GM18868 (cell line): ENCODE results near the gene MX2.

Source experiments
- ATAC-seq: cut with Tn5 transposase; IDR thresholded peaks from one replicate; pipeline ENCODE4 v1.9.1; 2021; ENCODE audit warnings: mild to moderate bottlenecking, moderate library complexity; ENCODE audit not compliant: unreplicated experiment

The MX2 gene

DNA sequence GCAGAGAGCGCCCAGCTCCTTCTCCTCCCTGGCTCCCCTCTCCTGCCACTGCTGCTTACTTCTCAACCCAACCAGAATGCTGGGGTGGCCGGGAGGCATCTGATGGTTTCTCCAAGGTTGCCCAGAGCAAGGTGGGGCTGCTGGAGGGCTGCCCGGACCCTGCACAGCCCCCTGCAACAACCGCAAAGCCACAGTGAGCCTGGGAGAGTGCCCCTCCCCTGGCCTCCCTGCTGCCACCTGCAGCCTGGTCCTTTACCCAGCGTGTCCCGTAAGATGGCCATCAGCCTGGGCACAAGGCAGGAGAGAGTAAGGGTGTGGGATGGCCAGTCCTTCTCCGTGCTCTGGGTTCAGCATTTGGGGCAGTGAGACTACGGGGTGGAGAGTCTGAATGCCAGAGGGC, 17.0 kb downstream of the MX2 start:
- no peak for ATAC-seq

DNA sequence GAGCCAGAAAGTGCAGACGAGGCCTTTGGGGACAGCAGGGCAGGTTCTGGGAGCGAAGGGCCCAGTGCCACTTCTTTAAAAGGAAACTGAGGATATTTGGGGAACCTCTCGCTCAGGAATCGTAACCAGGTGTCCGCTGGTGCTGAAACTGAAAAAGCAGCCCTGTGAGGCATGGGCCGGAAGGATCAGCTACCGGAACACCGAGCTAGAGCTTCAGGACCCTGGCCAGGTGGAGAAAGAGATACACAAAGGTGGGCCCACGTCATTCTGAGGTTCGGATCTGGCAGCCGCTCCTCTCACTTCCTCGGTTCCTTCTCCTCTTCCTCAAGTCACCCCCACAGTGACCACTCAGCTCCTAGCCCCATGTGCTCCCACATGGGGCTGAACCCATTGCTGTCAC, 18.1 kb downstream of the MX2 start:
- ATAC-seq, result no peak

DNA sequence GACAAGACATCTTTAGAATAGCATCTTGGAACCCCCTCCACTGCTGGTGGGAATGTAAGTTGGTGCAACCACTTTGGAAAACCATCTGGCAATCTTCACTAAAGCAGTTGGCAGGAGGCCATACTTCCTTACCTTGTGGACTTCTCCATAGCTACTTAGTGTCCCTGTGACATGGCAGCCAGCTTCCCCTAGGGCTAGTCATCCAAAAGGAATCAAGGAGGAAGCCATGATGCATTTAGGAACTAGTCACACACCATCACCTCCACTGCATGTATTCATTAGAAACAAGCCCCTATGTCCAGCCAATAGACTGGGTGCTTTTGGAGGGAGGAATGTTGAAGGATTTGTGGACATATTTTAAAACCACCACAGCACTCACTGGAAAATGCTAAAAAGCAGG, 19.9 kb downstream of the MX2 start:
- no peak for ATAC-seq

DNA sequence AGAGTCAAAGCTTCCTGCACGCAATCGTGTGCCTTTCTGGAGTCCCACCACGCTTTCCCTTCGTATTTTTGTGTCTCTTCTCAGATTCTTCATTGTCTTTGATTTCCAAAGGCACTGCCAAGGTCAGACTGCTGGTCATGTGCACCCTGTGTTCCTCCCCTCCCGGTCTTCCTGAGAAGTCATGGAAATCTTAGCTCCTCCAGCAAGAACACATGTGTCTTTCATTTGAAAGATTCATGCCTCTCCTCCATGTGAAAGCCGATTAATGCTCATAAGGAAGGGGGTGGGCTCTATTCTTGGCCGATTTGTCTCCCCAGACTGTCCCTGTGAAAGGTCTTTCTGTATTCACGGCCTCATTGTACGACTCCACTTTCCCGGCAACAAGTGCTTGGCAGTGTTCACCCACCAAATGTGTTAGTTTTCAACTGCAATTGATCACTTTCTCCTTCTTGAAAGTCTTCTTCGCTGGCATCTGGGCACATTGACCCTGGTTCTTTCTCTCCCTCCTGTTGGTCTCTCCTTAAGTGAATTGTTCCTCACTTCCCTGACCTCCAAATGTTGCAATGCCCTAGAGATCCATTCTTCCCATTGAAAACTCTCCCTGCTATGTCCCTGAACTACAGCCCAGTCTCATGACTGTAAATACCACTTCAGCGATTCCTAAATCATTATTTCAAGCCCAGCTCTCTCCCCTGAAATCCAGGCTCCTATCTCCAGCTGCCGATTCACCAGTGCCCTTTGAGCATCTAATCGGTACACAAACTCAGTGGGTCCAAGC, 25.4 kb downstream of the MX2 start:
- no peak for ATAC-seq

DNA sequence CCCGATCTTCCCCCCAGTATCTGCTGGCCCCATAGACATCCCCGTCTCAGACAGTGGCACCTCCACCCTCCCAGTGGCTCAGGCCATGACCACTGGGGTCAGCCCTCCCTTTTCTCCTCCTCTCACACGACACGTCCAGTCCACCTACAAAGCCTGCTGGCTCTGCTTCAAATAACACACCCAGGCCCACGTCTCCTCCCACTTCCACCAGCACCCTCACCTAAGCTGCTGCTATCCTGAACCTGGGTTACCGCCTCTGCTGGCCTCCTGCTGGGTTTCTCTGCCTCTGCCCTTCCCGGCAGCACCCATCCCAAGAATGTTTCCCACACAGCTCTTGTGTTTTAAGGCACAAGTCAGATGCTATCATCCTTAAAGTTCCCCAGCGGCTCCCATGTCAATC, 26.0 kb downstream of the MX2 start:
- ATAC-seq, result no peak

DNA sequence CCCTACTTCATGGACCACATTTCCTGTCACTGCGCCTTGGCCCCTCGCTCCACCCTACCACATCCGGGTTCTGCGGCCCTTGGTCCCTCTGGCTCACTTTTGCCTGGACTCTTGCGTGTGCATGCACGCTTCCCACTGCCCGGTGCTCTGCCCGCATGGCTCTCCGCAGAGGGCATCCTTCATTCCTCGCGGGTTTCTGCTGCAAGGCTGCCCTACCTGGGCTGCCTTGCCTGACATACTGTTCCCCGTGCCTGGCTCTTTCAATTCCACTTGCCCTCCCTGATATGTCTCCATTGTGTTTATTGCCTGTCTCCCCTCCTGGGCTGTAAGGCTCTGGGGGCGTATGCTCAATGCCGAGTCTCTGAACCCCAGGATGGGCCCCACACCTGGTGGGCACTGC, 26.4 kb downstream of the MX2 start:
- ATAC-seq, result no peak

DNA sequence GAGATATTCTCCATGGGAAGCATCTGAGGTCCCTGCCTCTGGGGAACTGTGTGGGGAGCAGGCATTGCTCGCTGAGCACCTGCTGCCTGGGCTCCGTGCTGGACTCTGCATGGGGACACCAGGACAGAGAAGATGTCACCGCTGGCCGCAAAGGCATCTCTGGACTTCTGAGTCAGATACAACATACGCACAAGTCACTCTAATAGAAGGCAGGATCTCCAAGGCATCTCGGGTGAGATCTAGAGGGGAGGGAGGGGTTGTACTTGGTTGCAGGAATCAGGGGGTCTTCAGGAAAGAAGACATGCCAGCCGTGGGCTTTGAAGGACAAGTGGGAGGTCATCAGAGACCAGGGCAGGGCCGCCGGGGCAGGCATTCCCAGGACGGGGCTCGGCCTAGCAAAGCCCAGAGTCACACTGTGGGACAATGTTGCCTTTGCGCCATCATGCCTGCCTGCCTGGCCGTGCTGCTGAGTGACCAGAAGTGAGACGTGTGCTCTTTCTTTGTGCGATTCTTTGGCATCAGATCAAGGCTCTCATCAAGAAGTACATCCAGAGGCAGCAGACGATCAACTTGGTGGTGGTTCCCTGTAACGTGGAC, 28.3 kb downstream of the MX2 start:
- no peak for ATAC-seq

DNA sequence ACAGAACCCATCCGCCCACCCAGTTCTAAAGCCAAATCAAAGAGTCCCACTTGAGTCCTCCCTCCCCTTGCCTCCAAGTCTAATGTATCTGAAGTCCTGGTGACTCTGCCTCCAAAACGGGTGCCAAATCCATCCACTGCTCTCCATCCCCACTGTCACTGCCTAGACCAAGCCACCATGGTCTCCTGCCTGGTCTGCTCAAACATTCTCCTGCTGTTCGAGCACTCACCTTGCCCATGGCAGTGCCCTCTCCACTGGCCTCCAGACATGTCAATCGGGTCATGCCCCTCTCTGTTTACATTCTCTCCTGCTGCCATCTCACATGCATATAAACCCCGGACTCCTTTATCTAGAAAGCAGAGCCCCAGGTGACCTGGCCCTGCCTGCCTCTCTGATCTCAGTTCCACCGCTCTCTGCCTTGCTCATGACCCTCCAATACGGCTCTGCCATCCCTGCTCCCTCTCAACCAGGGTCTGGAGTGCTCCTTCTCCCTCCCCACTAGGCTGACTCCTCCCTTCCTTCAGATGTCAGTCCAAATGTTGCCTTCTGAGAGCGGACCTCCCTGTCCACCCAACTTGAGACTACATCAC, 32.1 kb downstream of the MX2 start:
- no peak for ATAC-seq

DNA sequence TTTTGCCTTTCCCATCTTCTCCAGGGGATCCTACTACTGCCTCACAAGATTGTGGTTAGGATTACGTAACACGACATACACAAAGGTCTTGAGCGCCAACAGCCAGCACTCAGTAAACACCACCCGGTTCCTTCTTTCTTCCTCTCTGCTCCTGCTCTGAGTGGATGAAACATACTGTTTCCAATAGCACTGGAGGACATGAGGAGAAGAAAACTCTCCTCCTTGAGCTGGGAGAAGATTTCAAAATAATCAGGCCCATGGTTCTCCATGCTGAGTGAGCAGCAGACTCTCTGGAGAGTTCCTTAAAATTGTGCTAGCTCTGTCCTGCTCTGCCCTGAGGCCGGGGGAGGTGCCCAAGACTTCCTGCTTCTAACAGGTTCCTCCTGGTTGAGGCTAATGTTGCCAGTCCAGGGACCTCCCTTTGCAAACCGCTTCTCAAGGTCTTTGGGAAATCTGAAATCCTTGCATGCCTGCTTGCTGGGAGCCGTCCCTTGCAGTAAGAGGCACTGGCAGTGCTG, 34.8 kb downstream of the MX2 start:
- no peak for ATAC-seq

DNA sequence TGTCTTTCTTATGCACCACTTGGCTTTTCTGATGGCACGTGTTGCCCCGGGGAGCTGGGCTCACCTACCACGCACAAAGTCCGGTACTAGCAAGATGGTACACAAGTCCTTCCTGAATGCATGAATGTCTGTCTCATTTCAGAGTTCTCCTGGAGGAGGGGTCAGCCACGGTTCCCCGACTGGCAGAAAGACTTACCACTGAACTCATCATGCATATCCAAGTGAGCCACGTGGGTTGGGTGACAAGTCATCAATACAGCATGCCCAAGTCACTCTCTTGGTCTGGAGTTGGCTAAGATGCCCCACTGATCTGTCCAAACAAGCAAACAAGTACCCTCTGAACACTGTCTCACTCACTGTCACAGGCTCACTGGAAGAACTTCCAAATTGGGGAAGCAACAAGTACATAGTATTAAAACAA, 35.7 kb downstream of the MX2 start:
- ATAC-seq, result no peak

DNA sequence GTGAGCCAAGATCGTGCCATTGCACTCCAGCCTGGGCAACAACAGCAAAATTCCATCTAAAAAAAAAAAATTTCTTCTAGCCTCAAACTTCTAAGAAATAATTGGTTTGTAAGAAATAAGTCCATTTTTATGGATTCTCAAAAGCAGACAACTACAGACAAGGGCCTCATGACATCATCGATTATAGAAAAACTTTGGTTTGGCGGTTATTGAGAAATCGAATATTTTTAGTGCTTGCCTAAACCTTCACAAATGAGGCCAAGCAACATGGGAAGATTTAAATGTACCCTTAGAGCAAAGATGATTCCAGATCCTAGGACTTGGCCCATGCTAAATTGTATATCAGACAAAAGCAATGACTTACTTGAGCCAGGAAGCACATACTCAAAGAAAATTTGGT, 36.4 kb downstream of the MX2 start:
- no peak for ATAC-seq

DNA sequence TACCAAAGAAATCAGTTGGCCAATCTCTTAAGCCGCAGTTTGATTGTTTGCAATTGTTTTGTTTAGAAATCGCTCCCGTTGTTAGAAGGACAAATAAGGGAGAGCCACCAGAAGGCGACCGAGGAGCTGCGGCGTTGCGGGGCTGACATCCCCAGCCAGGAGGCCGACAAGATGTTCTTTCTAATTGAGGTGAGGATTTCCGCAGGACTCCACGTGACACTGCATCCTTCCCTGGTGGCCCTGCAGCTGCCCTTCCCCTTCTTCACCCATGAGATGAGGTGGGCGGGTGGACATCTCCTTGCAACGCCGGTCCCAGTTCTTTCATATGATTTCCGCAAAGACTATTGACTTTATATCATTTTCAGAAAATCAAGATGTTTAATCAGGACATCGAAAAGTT, 37.0 kb downstream of the MX2 start:
- ATAC-seq, result no peak

DNA sequence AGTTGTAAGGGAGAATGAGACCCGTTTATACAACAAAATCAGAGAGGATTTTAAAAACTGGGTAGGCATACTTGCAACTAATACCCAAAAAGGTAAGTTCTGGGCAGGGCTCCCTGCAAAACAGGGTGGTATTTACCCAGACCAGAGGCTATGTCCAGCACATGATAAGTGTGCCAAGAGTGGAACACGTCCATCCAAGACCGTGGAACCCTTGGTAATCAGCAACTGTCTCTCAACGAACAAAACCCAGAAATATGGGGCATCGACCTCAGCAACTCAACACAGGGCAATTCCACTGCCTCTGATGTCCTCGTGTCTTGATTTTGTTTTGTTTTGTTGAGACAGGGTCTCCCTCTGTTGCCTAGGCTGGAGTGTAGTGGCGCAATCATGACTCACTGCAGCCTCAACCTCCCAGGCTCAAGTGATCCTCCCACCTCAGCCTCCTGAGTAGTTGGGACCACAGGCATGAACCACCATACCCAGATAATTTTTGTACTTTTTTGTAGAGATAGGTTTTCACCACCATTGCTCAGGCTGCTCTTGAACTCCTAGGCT, 37.5 kb downstream of the MX2 start:
- no peak for ATAC-seq

DNA sequence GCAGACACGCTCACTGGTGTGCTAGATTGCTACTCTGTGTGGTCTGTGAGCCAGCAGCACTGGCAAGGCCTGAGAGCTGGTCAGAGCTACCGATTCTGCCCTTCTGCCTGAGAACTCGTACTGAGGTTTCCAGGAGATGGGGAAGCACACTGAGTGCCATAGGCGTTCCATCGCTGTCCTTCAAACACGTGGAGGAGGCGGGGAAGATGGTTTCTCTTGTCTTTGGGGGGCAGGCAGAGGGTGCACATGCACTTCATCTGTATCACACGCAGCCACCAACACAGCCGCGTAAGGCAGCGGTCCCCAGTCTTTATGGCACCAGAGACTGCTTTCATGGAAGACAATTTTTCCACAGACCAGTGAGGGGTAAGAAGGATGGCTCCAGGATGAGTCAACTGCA, 40.4 kb downstream of the MX2 start:
- ATAC-seq, result no peak

DNA sequence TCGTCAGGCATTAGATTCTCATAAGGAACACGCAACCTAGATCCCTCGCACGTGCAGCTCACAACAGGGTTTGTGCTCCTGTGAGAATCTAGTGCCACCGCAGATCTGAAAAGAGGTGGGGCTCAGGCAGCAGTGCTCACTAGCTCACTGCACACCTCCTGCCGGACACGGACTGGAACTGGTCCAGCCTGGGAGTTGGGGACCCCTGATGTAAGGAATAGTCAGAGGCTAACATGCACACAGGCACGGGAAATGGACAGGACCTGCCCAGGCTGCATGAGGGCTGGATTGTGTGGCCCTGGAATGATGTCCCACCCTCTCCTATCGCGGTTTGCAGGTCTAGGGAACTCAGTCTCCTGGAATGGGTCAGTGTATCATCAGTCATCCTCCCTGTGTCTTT, 41.0 kb downstream of the MX2 start:
- no peak for ATAC-seq

DNA sequence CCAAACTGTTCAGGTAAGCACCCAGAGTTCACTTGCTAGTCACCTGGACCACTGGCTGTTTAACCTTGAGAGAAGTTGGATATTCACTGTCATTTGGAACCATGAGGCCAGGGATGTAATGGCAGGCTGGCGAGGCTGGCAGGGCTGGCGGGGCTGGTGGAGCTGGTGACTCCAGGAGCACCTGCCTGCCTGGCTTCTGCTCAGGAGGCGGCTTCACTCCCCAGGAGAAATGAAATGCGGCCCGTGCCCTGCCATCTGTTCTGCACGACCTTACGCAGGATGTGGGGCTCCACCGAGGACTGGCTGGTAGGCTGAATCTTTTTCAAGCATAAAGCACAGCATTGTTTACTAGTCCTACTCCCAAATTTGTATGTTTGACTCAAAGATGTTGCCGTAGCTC, 41.5 kb downstream of the MX2 start:
- no peak for ATAC-seq

DNA sequence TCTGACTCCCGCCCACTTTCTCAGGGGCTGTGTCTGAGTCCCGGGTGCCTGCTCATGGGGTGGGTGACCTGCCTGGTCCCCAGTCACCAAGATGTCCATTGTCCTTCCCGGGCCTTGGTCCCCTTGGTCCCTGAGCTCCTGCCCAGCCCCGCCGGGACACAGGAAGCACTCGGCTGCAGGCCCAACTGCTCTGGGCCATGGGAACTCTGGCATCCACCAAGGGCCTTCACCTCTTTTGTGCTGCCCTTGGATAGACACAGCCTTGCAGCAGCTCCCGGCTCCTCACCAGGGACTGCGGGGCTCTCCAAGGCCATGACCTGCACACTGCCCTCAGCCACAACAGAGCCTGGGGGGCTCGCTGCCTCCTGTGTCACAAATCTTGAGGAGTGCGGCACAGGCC, 42.1 kb downstream of the MX2 start:
- no peak for ATAC-seq

DNA sequence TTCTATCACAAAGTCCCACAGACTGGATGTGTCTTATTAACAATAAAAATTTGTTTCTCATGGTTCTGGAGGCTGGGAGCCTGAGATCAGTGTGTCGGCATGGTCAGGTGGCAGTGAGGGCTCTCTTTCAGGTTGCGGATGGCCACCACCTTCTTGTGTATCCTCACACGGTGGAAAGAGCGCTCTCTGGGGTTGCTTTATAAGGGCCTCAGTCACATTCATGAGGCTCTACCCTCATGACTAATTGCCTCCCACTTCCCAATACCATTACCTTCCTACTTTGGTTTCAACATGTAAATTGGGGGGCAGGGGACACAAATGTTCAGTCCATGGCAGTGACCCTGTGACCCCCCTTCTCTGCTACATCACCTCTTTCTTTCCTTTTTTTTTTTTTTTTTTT, 43.5 kb downstream of the MX2 start:
- no peak for ATAC-seq

DNA sequence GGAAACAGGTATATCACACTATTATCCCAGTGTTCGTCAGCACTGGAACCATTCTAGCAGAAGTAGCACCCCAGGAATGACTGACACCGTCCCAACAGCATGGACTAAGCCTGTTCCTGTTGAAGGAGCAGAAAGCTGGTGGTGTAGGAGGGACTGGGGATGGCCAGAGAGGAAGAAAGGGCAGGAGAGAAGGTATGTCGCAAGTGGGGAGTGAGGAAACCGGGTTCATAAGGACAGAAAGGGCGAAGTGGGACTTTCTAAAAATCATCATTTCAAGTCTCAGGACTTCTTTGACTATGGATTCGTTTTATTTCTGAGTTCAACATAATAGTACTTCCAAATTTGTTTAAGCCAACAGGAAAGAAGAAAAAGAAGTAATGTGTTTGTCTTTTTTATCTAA, 44.5 kb downstream of the MX2 start:
- ATAC-seq, result no peak

DNA sequence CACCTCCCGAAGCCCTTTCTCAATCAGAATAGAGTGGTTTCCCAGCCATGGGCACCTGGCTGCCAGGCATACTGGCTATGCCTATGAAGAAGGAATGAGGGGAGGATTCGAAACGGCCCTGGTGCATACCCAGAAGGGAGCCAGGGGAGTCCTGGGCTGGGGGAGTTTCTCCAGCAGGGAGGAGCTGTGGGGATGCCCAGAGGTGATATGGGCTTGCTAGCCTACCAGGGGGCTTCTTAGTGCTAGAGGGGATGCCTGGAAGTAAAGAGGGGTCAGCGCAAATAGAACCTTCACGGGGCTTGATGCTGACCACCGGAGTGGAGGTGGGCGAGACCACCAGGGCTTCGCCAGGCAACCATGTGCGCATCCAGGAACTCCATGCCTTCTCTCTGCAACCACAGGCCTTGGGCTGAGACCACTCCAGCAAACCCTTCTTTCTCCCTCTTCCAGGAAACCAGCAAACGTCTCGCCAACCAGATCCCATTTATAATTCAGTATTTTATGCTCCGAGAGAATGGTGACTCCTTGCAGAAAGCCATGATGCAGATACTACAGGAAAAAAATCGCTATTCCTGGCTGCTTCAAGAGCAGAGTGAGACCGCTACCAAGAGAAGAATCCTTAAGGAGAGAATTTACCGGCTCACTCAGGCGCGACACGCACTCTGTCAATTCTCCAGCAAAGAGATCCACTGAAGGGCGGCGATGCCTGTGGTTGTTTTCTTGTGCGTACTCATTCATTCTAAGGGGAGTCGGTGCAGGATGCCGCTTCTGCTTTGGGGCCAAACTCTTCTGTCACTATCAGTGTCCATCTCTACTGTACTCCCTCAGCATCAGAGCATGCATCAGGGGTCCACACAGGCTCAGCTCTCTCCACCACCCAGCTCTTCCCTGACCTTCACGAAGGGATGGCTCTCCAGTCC, 46.0 kb downstream of the MX2 start:
- no peak for ATAC-seq

DNA sequence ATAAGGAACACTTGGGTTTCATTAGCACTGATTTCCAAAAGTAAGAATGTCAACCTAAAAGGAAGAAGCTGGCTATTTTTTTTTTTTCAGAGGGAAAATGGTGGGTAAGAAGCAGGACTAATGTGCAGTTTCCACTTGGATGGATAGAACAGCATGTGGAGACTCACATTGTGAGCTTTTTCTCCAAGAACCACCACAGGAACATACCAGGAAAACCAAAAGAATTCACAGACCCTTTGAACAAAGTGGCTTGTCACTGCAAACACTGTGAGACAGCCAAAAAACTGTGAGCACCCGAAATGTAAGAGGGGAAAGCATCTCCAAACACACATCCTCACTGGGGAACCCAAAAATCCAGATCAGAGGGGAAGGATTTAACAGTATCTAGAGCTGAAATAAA, 48.5 kb downstream of the MX2 start:
- ATAC-seq, result no peak
